ENCODE measurements around the gene DNAH17. TPM values are rescaled to one million over a fixed set of nuclear protein-coding genes. Genes with fewer than 3 reads are reported as not detected.

The DNAH17 gene
- total RNA-seq, 1 donor from 2014 or later = 0.81 TPM

Other genes with a start within 250 kb of the DNAH17 start
- 49.9 TPM for gene SOCS3, start 217.3 kb downstream of the DNAH17 start, total RNA-seq
- 22.1 TPM for gene PGS1, start 198.7 kb downstream of the DNAH17 start, total RNA-seq
- gene CYTH1, start 204.9 kb upstream of the DNAH17 start, total RNA-seq = 29.4 TPM

Measured in cardiac septum (tissue), 1 donor.